MCF 10A (cell line): ENCODE results near the gene BARHL2. TPM values are rescaled to one million over a fixed set of nuclear protein-coding genes. Genes with fewer than 3 reads are reported as not detected.

Experiments used
- BruUV-seq: library from RNA; stranded (reverse); fragments of 400-500 nt; replicated peaks from 2 replicates; lab custom pipeline; 2021; lab: Mats Ljungman, UMichigan
- CTCF ChIA-PET: fragments of 300-600 bp; sonication (Branson Sonifier 250); formaldehyde crosslinking; extraction: SDS; loops from one replicate; lab custom pipeline; 2021; ENCODE audit warnings: antibody characterized with exemption, inconsistent platforms; lab: Yijun Ruan, JAX
- POLR2A ChIA-PET: fragments of 300-600, 350-650 bp; sonication (Branson Sonifier 250); formaldehyde crosslinking; extraction: SDS; loops from one replicate; lab custom pipeline; 2020; ENCODE audit warnings: antibody characterized with exemption, inconsistent platforms; lab: Yijun Ruan, JAX
- DNase-seq: peaks from one replicate; pipeline ENCODE4 v3.0.0-alpha.2; 2018; ENCODE audit not compliant: unreplicated experiment
- H3K27ac Mint-ChIP-seq: one replicate; pipeline ENCODE4 v1.8.0; 2022; ENCODE audit warnings: mild to moderate bottlenecking, low read depth, mixed read lengths; ENCODE audit not compliant: unreplicated experiment
- H3K27me3 Mint-ChIP-seq: one replicate; pipeline ENCODE4 v1.8.0; 2022; ENCODE audit warnings: mixed read lengths; ENCODE audit not compliant: insufficient read depth, unreplicated experiment
- H3K36me3 Mint-ChIP-seq: one replicate; pipeline ENCODE4 v1.8.0; 2022; ENCODE audit warnings: mild to moderate bottlenecking, moderate library complexity, mixed read lengths; ENCODE audit not compliant: insufficient read depth, unreplicated experiment
- H3K4me1 Mint-ChIP-seq: one replicate; pipeline ENCODE4 v1.8.0; 2022; ENCODE audit warnings: mixed read lengths; ENCODE audit not compliant: insufficient read depth, unreplicated experiment
- H3K4me3 Mint-ChIP-seq: one replicate; pipeline ENCODE4 v1.8.0; 2022; ENCODE audit warnings: mild to moderate bottlenecking, moderate library complexity, mixed read lengths; ENCODE audit not compliant: unreplicated experiment
- H3K9me3 Mint-ChIP-seq: one replicate; pipeline ENCODE4 v1.8.0; 2022; ENCODE audit warnings: mixed read lengths; ENCODE audit not compliant: unreplicated experiment
- intact Hi-C: fragments of 100-400 bp; cut with micrococcal nuclease; formaldehyde crosslinking; loops from 2 replicates; pipeline ENCODE4 v1.14.1; 2022
- total RNA-seq: library from RNA; stranded (reverse); gene quantifications from 2 replicates; pipeline ENCODE4 v1.2.3, GENCODE V29; 2022
- TF ChIP-seq, protein P1 (sequence below): fragments of 200-600 bp; IDR thresholded peaks from one replicate; pipeline ENCODE4 v1.8.0; 2022; ENCODE audit warnings: antibody characterized with exemption, mild to moderate bottlenecking; ENCODE audit not compliant: unreplicated experiment

BARHL2 gene
- total RNA-seq, 1 experiment from 2014 or later: not detected

DNA sequence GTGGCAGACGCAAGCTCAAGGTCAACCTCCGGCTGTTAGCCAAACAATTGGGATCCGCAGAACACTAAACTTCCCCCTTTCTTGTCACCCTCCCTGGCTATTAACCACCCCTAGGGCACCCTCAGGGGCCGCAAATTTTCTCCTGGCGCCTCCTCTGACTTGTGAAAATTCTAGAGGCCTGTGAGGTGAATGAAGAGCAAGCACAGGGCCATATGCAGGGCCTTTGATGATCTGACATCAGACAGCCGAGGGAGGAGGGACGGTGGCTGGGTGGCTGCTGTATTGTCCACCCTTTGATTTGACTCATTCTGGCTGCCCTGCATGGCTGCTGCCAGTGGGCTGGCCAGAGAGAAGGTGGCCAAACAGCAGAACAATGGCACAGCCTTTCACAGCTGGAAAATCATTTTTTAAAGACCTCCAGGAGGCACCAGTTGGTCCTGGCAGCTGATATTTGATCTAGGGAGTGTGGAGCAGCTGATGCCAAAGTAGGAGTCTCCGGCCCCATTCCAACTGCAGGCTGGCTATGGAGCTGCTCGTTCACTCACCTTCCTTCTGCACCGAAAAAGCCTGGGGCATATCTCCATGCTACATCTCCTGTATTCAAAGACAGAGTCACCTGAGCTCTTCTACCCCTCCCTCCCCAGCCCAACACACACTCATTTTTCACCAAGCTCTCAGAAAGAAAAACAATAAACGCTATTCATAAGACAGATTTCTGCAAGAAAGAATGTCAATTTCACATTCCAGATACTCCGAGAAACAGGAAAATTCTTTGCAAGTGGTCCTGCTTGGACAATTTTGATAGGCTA, 44.9 kb upstream of the BARHL2 start:
- no peak overlapping the region for H3K27ac Mint-ChIP-seq

DNA sequence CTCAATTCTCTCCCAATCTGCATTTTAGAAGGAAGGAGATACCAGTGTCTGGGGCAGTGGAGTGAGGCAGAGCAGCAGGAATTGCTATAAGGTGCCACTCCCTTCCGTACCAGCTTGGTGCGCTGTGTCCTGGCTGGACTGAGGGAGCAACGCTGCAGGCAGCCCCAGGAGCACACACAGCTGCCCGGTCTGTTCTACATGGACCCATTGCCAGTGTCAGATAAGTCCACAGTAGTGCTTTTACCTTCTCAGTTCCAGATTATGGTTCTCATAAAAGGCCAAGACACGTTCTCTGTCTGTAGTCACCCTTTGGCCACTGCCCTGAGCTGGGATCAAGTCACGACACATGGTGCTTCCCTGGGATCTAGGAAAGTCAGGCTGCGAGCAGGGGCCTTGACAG, 44.1 kb upstream of the BARHL2 start:
- DNase-seq: no peak
- intact Hi-C loops: no loop called here
- TF ChIP-seq, protein P1, sequence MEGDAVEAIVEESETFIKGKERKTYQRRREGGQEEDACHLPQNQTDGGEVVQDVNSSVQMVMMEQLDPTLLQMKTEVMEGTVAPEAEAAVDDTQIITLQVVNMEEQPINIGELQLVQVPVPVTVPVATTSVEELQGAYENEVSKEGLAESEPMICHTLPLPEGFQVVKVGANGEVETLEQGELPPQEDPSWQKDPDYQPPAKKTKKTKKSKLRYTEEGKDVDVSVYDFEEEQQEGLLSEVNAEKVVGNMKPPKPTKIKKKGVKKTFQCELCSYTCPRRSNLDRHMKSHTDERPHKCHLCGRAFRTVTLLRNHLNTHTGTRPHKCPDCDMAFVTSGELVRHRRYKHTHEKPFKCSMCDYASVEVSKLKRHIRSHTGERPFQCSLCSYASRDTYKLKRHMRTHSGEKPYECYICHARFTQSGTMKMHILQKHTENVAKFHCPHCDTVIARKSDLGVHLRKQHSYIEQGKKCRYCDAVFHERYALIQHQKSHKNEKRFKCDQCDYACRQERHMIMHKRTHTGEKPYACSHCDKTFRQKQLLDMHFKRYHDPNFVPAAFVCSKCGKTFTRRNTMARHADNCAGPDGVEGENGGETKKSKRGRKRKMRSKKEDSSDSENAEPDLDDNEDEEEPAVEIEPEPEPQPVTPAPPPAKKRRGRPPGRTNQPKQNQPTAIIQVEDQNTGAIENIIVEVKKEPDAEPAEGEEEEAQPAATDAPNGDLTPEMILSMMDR: no peak
- H3K36me3 Mint-ChIP-seq: no peaks in the 10 kb centered on the region
- no peak overlapping the region for H3K4me3 Mint-ChIP-seq
- ChIA-PET CTCF (no interaction called here), POLR2A (no interaction called here)
- peaks cover 16% of the 10 kb centered on the region for H3K27me3 Mint-ChIP-seq
- no TSS peak for BruUV-seq
- H3K27ac Mint-ChIP-seq: no peak overlapping the region
- no peaks in the 10 kb centered on the region for H3K9me3 Mint-ChIP-seq
- no peaks in the 10 kb centered on the region for H3K4me1 Mint-ChIP-seq

More for the DNA sequence above, 44.9 kb upstream of the BARHL2 start:
- Mint-ChIP-seq H3K36me3 (no peaks in the 10 kb centered on the region), H3K9me3 (no peaks in the 10 kb centered on the region), H3K4me1 (no peaks in the 10 kb centered on the region), H3K27me3 (peaks cover 16% of the 10 kb centered on the region), H3K4me3 (no peak overlapping the region)
- no TSS peak for BruUV-seq
- DNase-seq: no peak
- TF ChIP-seq, protein P1: no peak
- CTCF ChIA-PET: interaction anchor here (1.2 kb wide), 1 partner anchor 403 kb away, joined by 4 read pairs; no protein-coding TSS in a partner anchor
- intact Hi-C loops: no loop called here
- POLR2A ChIA-PET: no interaction called here

DNA sequence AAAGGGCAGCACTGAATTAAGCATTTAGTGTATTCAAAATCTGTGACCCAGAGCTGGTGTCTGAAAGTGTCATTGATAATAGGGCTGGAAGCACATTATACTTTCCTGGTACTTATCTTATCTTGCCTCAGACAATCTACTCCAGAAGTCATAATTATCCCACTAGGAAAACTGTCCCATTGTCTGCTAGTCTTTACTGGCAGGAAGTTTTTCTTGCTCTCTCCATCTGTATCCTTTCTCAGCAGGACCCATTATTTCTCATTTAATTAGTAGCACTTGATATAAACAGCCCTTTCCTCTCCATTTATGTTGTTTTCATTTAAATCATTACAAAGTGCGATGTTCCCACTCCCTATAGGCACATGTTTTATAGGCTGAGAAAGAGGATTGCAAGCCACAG, 36.5 kb upstream of the BARHL2 start:
- H3K27ac Mint-ChIP-seq: no peak overlapping the region
- no peaks in the 10 kb centered on the region for H3K9me3 Mint-ChIP-seq
- no peaks in the 10 kb centered on the region for H3K4me1 Mint-ChIP-seq
- no TSS peak for BruUV-seq
- H3K27me3 Mint-ChIP-seq: peaks cover 39% of the 10 kb centered on the region
- no peaks in the 10 kb centered on the region for H3K36me3 Mint-ChIP-seq
- H3K4me3 Mint-ChIP-seq: no peak overlapping the region
- TF ChIP-seq, protein P1: no peak
- CTCF ChIA-PET: no interaction called here
- no peak for DNase-seq
- intact Hi-C loops: no loop called here
- POLR2A ChIA-PET: no interaction called here

DNA sequence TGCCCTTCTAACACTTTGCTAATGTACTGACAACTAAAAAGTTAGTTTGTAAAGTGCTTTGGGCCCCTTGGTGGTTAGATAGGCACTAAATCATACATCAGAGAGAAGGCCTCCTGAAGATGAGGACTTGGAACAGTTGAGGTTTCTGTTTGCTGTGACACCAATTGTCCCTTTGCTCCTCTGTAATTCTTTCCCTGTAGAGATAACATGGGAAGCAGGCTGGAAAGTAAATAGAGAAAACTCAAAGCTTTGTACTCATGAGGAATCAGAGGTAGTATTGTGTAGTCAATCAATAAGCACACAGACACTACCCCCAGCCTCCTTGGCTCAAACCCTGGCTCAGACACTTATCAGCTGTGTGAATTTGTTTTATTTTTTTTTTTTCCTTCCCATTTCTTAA, 31.6 kb upstream of the BARHL2 start:
- H3K27me3 Mint-ChIP-seq: peaks cover 35% of the 10 kb centered on the region
- H3K9me3 Mint-ChIP-seq: no peaks in the 10 kb centered on the region
- H3K4me1 Mint-ChIP-seq: no peaks in the 10 kb centered on the region
- intact Hi-C loops: no loop called here
- no peaks in the 10 kb centered on the region for H3K36me3 Mint-ChIP-seq
- ChIA-PET POLR2A (interaction anchor here (0.7 kb wide), 1 partner anchor 59 kb away, joined by 3 read pairs; no protein-coding TSS in a partner anchor), CTCF (interaction anchor here (0.5 to 0.8 kb wide), 3 partner anchors 24 to 424 kb away, joined by 3 read pairs; no protein-coding TSS in a partner anchor)
- no TSS peak for BruUV-seq
- H3K27ac Mint-ChIP-seq: no peak overlapping the region
- H3K4me3 Mint-ChIP-seq: no peak overlapping the region
- TF ChIP-seq, protein P1: no peak
- DNase-seq: no peak
